Measurements from ENCODE around the gene OR1J4.

Gene OR1J4

DNA sequence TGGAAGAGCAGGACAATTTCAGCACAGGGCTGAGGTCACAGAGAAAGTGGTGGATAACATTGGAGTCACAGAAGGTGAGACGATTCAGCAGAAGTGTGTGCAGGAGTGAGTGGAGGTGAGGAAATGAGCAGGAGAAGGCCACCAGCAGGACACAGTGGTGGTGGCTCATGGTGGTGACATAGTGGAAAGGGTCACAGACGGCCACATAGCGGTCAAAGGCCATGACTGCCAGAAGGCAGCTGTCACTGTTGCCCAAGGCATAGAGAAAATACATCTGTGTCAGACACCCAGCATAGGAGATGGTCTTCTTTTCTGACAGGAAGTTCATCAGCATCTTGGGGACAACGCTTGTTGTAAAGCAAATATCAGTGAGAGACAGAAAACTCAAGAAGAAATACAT lies 49.0 kb downstream of the OR1J4 start:
- in situ Hi-C loops (cut with MboI; ENCODE audit: low sequenced_read_pairs): no loop called here
